ENCODE results near the gene FBXO44.

GRCh38 chr1:11641776-11642305, 12.8 kb upstream of the FBXO44 start:
- TF ChIP-seq CTCF (IDR thresholded peaks at IDR 0.05) (no peak), POLR2A (IDR thresholded peaks at IDR 0.05) (no peak)
